CD4-positive, alpha-beta T cell treated with Interleukin-15 for 1 hour (primary cell): Measurements from ENCODE around the gene CNGA2.

Experiments
- DNase-seq: peaks from one replicate; pipeline ENCODE4 v3.0.0-alpha.2; 2020

Gene CNGA2

DNA sequence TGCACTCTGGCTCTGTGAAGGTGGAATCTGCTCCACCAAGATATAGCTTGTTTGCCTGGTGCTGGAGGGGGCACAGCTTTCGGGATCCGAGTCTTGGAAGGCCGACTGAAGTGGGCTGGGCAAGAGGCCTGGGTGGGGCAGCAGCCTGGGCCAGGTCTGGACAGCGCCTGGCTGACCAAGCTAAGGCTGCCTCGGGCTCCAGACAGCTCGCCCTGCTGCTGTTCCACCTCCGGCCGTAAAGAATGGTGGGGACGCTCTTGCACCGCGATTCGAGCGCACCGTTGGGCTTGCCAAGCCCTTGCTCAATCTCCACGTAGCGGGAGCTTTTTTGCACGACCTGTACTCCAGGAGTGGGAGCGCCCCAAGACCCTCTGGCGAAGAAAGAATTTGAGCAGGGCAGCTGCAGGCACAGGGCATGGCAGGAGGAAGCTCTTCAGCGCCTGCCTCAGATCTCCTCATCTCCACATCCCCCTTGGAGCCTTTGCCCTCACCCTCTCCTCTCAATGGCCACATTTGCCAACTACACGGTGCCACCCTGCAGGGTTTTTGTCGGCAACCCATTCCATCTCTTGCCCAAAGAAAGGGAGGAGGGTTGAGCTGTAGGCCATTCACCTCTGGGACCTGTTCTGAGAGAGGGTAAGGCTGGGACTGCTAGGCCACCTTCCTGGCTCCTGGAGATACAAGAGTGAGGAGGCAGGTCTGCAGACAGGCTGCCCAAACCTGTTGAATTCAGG, 18.9 kb downstream of the CNGA2 start:
- no peak for DNase-seq

DNA sequence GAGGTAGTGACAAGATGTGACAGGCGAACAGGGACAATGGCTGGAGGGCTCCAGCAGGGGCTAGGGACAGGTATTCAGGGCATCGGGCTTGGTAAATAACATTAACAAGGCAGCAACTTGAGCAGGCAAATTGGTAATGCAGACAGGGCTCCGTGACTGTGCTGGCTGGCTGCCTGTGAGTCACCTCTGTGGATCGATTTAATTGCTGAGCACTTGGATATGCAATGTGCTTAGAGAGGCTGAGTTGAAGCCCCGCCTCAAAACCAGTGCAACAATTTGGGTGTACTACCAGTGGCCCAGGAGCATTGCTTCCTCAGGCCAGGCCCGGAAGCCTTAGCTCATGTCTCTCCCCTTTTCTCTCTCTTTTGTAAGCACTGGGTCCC, 19.5 kb downstream of the CNGA2 start:
- DNase-seq = no peak

- no peak for DNase-seq
Measured at GRCh38 chrX:151754641-151755215, 20.2 kb downstream of the CNGA2 start.

- no peak for DNase-seq
Measured at GRCh38 chrX:151759041-151759708, 24.6 kb downstream of the CNGA2 start.

DNA sequence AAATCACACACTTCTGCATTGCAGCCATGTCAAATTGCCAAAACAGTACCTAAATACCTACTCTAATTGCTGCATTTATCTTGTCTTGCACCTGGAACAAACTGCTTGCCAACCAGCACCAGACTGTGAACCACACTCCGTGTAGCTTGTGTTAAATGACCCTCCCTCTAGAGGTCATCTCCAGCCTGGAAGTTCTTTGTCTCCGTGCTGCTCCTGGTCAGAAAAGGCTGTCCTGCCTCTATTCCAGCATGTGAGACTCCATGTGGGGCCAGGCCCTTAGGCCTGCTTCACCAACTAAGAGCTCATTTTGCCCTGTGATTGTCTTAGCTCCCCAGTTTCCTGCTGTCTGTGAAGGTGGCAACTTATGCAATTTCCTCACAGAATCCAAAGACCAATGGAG, 28.3 kb downstream of the CNGA2 start:
- no peak for DNase-seq

- no peak for DNase-seq
Measured at GRCh38 chrX:151763711-151764110, 29.2 kb downstream of the CNGA2 start.

DNA sequence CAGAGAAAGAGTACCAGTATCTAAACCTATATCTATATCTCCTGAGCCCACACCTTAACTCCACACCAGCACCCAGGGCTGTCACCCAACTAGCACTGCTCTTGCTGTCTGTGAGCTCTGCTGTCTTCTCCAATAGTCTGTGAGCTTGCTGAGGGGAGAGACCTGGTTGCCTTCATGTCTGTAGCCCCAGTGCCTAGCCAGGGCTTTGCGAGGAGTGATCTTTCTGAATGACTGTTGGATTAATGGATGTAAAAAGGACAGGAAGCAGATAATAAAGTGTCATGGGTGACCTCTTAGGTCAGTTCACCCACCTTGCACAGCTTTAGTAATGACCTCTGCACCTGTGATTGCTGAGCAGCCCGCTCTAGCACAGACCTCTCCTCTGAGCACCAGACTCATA, 30.5 kb downstream of the CNGA2 start:
- DNase-seq = no peak

DNA sequence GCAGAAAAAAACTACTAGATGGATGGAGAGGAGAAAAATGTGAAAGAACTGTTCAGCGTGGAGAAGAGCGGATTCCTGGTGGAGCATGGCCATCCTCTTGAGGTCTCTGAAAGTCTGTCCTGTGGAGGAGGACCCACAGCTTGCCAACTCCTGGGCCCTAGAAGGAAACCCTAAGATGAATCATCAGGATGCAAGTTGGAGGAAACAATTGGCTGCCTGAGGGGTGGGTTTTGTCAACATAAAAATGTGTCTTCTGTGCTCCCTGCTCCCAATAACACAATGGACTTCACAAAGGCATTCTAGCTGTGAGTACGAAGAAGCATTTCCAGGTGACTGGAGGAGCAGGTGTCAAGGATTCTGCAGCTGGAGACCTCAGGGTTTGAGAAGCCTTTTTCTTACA, 37.2 kb downstream of the CNGA2 start:
- DNase-seq = no peak

- DNase-seq = no peak
Measured at GRCh38 chrX:151773434-151773833, 38.9 kb downstream of the CNGA2 start.

GRCh38 chrX:151774421-151774820, 39.9 kb downstream of the CNGA2 start:
- DNase-seq = no peak

GRCh38 chrX:151776181-151776731, 41.7 kb downstream of the CNGA2 start:
- no peak for DNase-seq

DNA sequence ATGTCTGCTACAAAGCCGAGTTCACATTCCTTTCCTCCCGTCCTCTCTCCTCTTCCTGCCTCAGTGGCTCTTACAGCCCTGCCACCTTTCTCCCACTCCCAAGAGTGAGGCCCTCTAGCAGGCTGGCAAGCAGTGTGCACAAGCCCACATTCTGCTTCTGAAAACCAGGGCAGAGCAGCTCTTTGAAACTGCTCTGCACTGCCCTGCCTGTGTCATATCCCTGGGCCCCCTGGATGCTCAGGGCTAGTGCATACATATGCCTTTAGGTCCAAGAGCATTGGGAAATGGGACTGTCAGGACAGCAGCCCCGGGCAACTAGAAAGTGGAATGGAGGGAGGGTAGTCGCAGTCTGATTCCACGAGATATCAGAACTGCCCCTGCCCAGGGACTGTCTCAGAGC, 42.4 kb downstream of the CNGA2 start:
- no peak for DNase-seq

- DNase-seq = no peak
Measured at GRCh38 chrX:151779258-151779657, 44.7 kb downstream of the CNGA2 start.

DNA sequence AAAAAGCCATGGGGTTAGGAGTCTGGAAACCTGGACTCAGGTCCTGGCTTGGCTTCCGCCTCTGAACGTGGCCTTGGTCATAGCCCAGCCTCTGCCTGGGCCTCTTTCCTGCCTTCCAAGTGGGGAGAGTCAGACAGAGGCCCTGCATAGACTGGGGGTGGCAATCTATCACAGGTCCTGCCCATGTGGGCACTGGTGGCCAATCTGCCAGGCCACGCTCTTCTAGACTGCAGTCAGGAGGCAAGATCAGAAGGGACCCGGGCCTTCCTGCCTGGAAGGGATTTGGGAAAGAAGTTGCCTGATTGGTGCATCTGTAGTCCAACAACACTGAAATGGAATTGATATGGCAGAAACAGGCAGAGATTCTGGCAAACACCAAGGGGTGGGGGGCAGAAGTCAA, 46.1 kb downstream of the CNGA2 start:
- DNase-seq = no peak

GRCh38 chrX:151789179-151789800, 54.7 kb downstream of the CNGA2 start:
- no peak for DNase-seq

DNA sequence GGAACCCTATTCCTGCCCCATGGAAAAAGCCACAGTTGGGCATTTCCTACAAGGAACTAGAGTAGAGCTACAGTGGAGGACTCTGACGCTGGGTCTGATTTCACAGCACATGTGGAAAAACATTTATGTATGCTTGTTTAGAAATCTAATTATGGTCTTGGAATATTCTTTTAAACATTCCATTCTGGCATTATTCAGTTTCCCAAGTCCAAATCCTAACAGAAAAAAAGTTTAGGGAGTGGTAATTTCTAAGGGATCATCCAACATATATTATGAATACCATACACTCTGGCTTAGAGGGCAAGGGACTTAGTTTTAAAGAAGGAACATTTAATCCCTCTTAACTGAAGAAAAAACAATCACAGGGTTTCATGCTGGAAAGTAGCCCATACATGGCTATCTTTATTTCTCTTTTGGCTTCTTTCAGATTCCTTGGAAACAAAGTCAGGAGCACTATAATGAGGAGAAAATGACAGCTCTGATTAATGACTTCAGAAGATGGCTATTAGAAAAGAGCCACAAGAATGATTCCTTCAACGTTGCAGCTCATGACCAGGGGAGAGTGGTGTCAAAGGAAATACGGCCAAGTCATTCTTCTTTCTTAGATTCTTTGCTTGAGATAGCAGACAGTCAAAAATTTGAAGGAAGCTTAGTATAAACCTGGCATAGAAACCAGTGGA, 56.1 kb downstream of the CNGA2 start:
- no peak for DNase-seq

GRCh38 chrX:151791961-151792360, 57.4 kb downstream of the CNGA2 start:
- DNase-seq = no peak

DNA sequence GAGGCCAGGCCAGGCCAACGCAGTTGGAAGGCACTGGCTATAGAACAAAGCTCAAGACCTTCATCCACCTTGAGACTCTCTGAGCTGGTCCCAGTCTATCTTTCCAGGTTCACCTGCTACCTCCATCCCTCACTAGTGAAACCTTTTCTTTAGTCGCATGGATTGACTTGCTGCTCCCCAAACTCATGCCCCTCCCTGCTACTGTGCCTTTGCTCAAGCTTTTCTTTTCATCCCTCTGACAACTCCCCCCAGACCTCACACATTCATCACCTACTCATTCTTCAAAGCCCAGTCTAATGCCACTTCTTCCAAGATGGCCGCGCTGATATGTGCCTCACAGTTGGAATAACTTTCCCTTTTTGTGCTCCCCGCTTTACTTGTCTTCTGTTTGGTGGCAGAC, 58.0 kb downstream of the CNGA2 start:
- DNase-seq = no peak

- no peak for DNase-seq
Measured at GRCh38 chrX:151793886-151794285, 59.3 kb downstream of the CNGA2 start.
